Stromal cell of bone marrow (primary cell): ENCODE measurements around the gene SLIT3.

ENCODE experiments used
- DNase-seq: peaks from one replicate; pipeline ENCODE4 v3.0.0-alpha.2; 2012; ENCODE audit warnings: low read depth

SLIT3 gene

DNA sequence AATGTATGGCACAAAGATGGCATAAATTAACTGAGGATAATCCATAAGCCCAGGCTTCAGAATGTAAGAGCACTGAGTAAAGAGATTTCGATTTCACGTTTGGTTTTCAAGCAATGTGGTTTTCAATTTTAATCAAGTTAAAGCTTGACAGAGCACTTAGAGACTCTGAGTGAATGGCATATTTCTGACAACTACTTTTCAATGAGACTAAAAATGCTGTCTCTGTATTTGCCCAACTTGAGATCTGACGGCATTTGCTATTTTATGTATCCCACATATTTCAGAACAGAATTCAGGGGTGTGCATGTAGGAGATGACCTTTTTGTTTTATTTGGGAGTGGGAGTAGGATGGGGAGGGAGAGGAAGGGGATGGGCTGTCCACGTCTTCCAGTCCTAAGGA lies 441.5 kb downstream of the SLIT3 start:
- DNase-seq = no peak

DNA sequence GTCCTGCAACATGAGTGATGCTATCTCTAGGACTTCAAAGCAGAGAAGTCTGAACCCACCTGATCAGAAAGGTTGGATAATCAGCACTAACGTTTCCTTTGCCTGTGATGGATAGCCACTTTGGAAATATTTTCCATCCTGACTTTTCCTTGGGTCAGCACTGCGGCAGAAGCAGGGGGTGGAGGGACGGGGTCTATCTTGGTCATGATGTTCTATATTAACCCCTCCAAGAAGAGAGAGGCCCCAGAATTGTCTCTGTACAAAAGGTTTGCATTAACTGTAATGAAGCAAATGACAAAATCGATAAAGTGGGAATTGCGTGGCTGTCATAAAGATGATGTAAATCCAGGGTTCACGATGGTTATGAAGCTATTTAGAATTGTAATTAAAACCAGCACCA lies 441.9 kb downstream of the SLIT3 start:
- no peak for DNase-seq

GRCh38 chr5:168858371-168858770 lies 442.6 kb downstream of the SLIT3 start:
- no peak for DNase-seq

DNA sequence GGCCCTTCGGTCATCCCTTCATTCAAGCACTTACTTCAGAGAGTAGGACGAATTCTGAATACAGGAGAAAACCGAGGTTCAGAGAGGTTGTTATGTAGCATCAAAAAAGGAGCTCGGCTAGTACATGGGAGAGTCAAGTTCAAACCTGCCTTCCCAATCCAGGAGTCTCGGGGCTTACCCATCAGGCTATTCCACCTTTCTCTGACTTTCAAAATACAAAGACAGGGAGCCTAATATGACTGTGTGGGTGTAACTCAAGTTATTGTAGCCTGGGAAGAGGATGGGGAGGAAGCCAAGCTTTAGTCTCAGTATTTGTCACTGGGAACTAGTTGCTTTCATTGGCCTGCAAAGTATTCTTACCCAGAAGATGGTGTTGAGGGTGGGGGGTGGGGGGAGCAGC lies 447.0 kb downstream of the SLIT3 start:
- no peak for DNase-seq

GRCh38 chr5:168852329-168852728 lies 448.6 kb downstream of the SLIT3 start:
- DNase-seq = no peak

GRCh38 chr5:168851902-168852321 lies 449.0 kb downstream of the SLIT3 start:
- DNase-seq = peak; percentile 82

- DNase-seq = no peak
Measured at GRCh38 chr5:168850683-168851082, 450.3 kb downstream of the SLIT3 start.

DNA sequence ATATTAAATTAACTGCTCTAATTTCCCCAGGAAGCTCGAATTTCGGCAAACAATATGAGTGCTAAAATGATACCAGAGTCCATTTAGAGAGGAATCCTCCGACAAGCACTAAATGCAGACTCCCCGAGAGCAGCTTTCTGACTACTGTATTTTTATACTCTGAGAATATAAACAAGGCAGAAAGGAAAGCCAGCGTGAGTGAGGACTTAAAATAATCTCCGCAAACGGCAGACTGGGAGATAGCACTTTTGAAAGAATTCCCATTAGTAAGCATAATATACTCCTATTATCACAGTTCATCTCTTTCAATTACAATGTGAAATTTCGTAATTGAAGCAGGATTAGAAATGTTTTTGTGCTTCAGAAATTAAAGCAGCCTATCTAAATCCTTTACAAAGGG lies 452.4 kb downstream of the SLIT3 start:
- DNase-seq = no peak

DNA sequence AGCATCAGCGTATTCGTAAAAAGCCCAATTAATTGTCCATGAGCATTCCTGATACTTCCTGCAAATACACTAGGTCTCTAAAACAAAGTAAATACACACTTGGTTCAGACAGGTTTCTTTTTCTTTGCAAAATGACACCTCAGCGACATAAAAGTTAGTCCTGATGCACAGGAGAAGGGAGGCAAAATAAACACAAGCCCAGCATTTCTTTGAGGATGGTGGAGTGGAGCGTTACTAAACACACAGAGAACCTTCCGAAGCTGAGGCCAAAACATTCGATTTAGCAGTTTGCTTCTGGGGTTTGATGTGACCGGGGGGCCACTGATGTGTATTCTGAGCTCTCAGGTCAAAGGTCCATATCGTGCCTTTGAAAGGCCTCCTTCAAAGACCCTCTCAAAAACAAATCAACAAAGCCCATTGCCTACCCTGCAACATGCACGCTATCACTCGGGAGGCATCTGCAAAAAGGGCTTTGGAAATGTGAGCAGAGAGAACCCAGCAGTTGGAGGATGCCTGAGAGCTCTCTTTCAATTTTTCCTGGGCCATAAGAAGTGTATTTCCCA lies 453.3 kb downstream of the SLIT3 start:
- no peak for DNase-seq

- no peak for DNase-seq
Measured at GRCh38 chr5:168844922-168845296, 456.0 kb downstream of the SLIT3 start.

DNA sequence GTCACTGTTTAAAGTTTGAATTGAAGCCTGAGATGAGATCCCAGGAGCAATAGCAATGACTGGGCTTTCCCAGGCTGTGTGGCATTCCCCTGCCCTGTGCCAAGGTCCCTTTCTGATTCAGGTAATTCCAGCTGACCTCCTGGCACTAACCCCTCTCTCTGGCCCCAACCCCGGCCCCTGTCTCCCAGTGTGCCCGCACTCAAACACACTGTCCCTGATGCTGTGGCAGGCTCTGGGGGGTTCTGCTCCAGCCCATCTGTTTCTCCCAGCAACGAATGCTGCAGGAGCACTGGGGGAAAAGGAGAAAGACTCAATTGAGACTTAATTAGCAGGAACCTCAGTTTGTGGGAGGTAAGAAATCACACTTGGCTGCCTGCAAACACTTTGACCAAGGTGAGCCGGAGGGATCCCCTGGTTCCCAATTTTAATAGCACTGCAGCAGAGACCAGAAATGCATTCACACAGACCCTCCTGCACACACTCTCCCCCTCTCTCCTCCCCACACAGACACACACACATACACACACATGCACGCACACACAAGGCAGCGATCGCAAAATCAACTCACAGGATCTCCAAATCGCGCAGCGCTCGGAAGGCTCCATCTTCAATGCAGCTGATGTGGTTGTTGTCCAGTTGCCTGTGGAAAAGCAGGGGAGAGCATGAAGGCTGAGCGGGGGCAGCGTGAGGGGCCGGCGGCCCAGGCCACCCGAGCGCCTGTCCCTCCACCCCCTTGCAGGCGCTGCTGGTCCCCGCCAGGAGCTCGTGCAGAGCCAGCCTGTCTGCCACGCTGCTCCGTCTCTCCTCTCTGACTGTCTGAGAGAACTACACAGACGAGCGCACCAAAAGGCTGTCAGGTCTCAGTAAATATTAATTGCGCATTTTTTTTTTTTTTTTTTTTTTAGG lies 456.7 kb downstream of the SLIT3 start:
- no peak for DNase-seq

GRCh38 chr5:168843277-168844015 lies 457.5 kb downstream of the SLIT3 start:
- DNase-seq = peak; percentile 77

- DNase-seq = no peak
Measured at GRCh38 chr5:168842571-168843205, 458.3 kb downstream of the SLIT3 start.

DNA sequence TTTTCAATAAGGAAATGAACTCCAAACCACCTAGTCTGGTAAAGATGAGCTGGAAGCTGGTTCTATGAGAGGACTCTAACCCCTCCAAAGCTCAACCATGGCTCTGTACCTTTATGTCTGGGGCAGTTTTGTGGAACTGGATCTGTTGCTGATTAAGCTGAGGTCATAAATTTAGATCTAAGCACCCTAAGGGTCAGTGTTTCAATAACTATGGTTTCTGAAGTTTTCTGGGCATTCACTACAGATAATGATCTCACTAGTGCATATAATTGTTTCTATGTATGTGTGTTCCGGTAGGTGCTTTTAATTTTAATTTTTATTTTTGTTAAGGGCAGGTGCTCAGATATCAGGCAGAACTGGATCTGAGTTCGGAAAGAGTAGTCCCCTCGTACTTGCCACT lies 463.1 kb downstream of the SLIT3 start:
- no peak for DNase-seq

DNA sequence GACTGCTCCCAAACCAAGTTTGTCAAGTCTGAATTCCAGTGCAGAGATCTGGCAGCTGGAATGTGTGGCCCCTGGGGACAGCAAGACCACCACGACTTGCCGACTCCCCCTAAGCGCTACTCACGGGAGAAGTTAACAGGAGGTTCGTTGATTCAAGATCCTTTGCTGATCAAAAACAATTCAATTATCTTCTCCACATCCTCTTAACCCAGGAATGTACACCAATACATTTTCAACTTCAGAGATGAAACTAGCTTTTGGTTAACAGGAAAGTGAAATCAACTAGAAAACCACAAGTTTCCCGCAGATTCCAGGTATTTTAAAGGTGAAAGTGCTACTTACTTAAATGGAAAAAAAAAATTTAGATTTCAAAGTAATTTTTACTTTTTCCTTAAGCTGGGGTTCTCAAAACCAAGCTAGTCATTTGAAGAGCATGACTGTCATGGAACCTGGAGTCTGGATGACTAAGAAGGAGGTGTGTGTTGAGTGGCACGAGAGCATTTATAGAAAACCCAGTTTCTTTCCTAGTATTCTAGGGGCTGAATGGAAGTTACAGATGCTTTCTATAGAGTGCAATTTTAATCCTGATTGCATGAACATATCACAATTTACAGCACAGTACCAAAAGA lies 464.2 kb downstream of the SLIT3 start:
- no peak for DNase-seq

DNA sequence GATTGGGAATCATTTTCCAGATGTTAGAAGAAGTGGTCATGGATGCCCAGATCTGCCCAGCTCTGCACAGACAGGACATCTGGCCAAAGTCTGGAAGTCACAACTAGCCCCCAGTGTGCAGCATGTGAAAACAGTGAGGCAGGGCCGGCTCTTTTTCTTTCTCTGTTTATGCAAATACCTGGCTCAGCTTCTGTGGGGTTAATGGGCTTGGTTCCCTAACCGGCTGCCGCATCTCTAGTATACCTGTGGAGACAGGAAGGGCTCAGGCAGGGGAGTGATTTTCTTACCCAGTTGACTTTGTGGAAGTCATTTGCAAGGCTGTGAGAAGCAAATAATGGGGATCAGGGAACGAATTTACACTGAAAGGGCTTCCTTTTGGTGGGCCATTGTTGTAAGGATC lies 467.0 kb downstream of the SLIT3 start:
- DNase-seq = no peak

DNA sequence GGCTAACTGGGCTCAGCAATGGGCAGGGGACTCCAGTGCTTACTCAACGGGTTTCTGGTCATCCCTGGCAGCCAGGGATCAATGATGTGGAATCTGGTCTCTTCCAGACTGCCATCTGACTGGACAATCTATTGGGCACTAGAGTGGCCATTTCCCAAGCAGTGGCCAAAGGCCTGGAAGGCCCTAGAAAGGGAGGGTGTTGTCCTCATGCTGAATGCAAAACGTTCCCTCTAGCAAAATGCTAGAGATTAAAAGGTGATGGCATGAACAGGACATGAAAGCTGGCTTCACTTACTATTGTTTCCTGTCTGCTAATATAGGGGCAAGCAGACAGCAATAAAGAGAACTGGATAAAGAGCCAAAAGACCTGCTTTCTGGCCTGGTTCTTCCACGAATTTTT lies 467.6 kb downstream of the SLIT3 start:
- no peak for DNase-seq

DNA sequence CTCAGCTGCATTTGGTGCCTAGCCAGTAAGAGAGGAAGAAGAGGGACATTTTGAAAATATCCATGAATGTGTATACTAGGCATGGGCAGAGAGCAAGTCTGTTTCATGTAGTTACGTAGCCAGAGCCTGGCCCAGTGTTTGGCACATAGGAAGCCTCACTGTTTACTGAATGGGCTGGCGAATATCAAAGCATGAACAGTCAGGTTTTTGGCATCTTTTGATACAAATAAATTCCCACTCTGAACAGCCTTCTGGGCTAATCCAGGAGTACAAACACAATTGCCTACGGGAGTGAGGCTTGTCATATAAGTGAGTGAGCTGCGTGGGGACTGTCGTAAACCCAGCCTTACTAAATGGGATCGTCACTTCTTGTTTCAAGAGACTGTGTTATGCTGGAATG lies 468.6 kb downstream of the SLIT3 start:
- DNase-seq = no peak

DNA sequence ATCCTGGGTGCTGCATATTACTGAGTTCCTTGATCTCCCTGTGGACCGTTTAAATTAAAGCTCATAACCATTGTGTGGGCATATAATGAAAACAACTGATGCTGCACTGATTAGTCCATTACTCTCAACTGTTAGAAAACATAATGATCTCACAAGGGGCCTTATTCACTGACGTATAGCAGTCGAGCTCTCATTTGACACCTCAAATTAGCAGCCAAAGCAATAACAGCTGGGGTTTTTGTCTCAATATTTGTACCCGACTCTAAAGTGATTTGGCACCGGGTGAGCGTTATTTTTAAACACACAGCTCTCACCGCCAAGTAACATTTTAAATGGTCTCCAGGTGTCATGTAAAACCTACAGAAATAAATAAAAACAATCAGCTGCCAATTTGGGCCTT lies 469.6 kb downstream of the SLIT3 start:
- DNase-seq = no peak

GRCh38 chr5:168830833-168831232 lies 470.1 kb downstream of the SLIT3 start:
- no peak for DNase-seq

- DNase-seq = no peak
Measured at GRCh38 chr5:168829922-168830417, 471.0 kb downstream of the SLIT3 start.

DNA sequence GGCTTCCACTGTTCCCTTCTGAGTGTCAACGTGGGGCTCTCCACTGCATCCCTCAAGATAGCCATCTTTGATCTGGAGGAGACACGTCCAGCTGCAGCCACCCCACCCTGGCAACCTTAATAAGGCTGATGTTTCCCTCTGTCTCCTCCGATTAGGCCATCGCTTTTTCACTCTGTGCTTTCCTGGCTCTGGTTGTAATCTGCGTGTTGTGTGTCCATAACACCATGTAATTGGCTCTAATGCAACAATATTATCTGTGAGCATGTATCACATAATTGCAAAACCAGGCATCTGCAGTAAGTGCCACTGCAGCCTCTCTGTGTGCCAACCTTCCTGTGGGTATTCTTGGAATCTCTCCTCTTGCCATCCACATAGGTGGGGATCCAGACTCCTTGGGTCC lies 471.9 kb downstream of the SLIT3 start:
- DNase-seq = no peak
